Neural cell (in vitro differentiated cells): ENCODE results near the gene TRMT44.

Experiments
- EP300 ChIP-seq: fragments of 450-650 bp; conservative IDR thresholded peaks from 2 replicates; pipeline ENCODE4 v1.6.1; 2014; ENCODE audit warnings: antibody characterized with exemption, mild to moderate bottlenecking, moderate library complexity; ENCODE audit not compliant: poor library complexity, severe bottlenecking
- TAF1 ChIP-seq: IDR thresholded peaks from 2 replicates; pipeline ENCODE4 v1.6.1; 2012; ENCODE audit warnings: low read depth
- TF ChIP-seq, protein P1 (sequence below): fragments of 450-650 bp; IDR thresholded peaks from 2 replicates; pipeline ENCODE4 v1.5.1; 2014; ENCODE audit warnings: antibody characterized with exemption, mild to moderate bottlenecking, moderate library complexity; ENCODE audit not compliant: poor library complexity, severe bottlenecking
- TF ChIP-seq, protein P2 (sequence below): IDR thresholded peaks from 2 replicates; pipeline ENCODE4 v1.6.1; 2012; ENCODE audit warnings: borderline replicate concordance

DNA sequence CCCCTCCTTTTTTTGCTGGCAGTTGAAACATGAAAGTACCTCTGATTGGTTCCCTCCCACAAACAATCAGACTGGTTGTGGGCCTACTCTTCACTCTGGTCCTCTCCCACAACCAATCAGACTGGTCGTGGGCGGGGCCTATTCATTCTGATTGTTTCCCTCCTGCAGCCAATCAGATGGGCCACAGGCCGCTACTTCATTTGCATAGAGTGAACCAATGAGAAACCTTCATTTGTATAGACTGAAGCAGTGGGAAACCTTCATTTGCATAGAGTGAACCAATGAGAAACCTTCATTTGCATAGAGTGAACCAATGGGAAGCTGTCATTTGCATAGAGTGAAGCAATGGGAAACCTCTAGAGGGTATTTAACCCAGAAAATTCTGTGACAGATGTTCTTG is 55.2 kb downstream of the TRMT44 start:
- TF ChIP-seq, protein P1, sequence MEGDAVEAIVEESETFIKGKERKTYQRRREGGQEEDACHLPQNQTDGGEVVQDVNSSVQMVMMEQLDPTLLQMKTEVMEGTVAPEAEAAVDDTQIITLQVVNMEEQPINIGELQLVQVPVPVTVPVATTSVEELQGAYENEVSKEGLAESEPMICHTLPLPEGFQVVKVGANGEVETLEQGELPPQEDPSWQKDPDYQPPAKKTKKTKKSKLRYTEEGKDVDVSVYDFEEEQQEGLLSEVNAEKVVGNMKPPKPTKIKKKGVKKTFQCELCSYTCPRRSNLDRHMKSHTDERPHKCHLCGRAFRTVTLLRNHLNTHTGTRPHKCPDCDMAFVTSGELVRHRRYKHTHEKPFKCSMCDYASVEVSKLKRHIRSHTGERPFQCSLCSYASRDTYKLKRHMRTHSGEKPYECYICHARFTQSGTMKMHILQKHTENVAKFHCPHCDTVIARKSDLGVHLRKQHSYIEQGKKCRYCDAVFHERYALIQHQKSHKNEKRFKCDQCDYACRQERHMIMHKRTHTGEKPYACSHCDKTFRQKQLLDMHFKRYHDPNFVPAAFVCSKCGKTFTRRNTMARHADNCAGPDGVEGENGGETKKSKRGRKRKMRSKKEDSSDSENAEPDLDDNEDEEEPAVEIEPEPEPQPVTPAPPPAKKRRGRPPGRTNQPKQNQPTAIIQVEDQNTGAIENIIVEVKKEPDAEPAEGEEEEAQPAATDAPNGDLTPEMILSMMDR, result no peak
- TF ChIP-seq TAF1 (no peak), EP300 (no peak)
- TF ChIP-seq, protein P2, sequence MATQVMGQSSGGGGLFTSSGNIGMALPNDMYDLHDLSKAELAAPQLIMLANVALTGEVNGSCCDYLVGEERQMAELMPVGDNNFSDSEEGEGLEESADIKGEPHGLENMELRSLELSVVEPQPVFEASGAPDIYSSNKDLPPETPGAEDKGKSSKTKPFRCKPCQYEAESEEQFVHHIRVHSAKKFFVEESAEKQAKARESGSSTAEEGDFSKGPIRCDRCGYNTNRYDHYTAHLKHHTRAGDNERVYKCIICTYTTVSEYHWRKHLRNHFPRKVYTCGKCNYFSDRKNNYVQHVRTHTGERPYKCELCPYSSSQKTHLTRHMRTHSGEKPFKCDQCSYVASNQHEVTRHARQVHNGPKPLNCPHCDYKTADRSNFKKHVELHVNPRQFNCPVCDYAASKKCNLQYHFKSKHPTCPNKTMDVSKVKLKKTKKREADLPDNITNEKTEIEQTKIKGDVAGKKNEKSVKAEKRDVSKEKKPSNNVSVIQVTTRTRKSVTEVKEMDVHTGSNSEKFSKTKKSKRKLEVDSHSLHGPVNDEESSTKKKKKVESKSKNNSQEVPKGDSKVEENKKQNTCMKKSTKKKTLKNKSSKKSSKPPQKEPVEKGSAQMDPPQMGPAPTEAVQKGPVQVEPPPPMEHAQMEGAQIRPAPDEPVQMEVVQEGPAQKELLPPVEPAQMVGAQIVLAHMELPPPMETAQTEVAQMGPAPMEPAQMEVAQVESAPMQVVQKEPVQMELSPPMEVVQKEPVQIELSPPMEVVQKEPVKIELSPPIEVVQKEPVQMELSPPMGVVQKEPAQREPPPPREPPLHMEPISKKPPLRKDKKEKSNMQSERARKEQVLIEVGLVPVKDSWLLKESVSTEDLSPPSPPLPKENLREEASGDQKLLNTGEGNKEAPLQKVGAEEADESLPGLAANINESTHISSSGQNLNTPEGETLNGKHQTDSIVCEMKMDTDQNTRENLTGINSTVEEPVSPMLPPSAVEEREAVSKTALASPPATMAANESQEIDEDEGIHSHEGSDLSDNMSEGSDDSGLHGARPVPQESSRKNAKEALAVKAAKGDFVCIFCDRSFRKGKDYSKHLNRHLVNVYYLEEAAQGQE, result no peak
